MM.1S (cell line): ENCODE measurements around the gene FAM110A.
"Not testable (repeated sequence)": the region's sequence is repeated elsewhere in the genome, so short reads cannot be mapped to it uniquely, and the experiment has no call there.

Experiments
- EZH2 ChIP-seq: fragments of 300-600 bp; sonication (generic); optimal IDR thresholded peaks from 2 replicates; pipeline ENCODE3; 2017; ENCODE audit warnings: low read depth, mild to moderate bottlenecking, antibody characterized with exemption, low read length, mixed read lengths
- EZH2phosphoT487 ChIP-seq: fragments of 300-600 bp; sonication (generic); IDR thresholded peaks from 2 replicates; pipeline ENCODE4 v1.6.1; 2018; ENCODE audit warnings: antibody characterized with exemption, low read length
- TF ChIP-seq, protein P1 (sequence below): fragments of 300-600 bp; sonication (generic); IDR thresholded peaks from 2 replicates; pipeline ENCODE4 v1.5.1; 2016; ENCODE audit warnings: antibody characterized with exemption, low read length, mixed read lengths

GRCh38 chr20:827981-828380, 5.5 kb upstream of the FAM110A start:
- TF ChIP-seq, protein P1, sequence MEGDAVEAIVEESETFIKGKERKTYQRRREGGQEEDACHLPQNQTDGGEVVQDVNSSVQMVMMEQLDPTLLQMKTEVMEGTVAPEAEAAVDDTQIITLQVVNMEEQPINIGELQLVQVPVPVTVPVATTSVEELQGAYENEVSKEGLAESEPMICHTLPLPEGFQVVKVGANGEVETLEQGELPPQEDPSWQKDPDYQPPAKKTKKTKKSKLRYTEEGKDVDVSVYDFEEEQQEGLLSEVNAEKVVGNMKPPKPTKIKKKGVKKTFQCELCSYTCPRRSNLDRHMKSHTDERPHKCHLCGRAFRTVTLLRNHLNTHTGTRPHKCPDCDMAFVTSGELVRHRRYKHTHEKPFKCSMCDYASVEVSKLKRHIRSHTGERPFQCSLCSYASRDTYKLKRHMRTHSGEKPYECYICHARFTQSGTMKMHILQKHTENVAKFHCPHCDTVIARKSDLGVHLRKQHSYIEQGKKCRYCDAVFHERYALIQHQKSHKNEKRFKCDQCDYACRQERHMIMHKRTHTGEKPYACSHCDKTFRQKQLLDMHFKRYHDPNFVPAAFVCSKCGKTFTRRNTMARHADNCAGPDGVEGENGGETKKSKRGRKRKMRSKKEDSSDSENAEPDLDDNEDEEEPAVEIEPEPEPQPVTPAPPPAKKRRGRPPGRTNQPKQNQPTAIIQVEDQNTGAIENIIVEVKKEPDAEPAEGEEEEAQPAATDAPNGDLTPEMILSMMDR = not testable (repeated sequence)
- TF ChIP-seq EZH2, EZH2phosphoT487: not testable (repeated sequence)
